T1000 (cell line): ENCODE data around the gene METTL3.

Experiments used
- DNase-seq: peaks from one replicate; lab custom pipeline; 2025; ENCODE audit warnings: mixed read lengths; lab: John Stamatoyannopoulos, UW

The METTL3 gene

GRCh38 chr14:21526672-21527317, 15.7 kb upstream of the METTL3 start:
- DNase-seq = no peak

GRCh38 chr14:21525962-21526671, 15.0 kb upstream of the METTL3 start, which contains the start of gene SALL2:
SALL2 (minus strand) TSS chr14:21526346; CDS start chr14:21526127, 219 bp downstream.
- DNase-seq = no peak

DNA sequence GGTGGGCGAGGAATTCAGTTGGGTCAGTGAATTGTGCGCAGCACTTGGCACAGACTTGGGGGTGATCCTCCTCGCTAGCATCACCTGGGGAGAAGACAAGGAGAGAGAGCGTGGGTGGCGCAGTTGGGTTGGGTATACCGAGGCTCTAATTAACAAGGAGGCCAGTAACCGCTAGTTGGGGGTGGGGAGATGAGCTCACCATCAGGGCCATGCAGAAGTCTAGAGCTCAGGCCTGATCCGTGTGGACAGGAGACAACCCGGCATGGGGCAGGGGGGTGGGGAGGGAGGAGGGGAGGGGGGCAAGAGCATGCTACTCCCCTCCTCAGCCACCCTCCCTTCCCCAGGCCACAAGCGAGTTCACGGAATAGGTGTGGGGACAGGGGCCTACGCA, 14.4 kb upstream of the METTL3 start:
- DNase-seq = no peak

GRCh38 chr14:21524575-21525490, 13.7 kb upstream of the METTL3 start:
- no peak for DNase-seq

- DNase-seq = no peak
These were observed 12.1 kb upstream of the METTL3 start for GRCh38 chr14:21523203-21523602.

- no peak for DNase-seq
These were observed 10.4 kb upstream of the METTL3 start for GRCh38 chr14:21521501-21521900.

DNA sequence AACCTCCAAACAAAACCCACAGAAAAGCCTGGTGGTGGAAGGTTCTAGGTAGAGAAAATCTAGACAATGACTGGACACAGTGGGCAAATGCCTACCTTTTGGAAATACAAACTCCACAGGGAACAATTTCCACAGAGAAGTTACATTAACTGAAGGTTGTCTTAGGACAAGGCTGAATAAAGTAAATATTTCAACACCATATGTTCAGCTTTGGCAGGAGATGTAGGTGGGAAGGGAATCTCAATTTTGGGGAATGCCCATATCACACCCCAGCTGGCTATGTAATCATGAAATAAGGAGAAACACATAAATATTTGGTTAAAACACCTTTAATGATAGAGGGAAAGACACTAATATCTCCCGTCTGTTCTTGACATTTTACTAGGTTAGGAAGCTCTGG, 9.6 kb upstream of the METTL3 start:
- no peak for DNase-seq

- DNase-seq = no peak
These were observed 7.6 kb upstream of the METTL3 start for GRCh38 chr14:21518725-21519124.

DNA sequence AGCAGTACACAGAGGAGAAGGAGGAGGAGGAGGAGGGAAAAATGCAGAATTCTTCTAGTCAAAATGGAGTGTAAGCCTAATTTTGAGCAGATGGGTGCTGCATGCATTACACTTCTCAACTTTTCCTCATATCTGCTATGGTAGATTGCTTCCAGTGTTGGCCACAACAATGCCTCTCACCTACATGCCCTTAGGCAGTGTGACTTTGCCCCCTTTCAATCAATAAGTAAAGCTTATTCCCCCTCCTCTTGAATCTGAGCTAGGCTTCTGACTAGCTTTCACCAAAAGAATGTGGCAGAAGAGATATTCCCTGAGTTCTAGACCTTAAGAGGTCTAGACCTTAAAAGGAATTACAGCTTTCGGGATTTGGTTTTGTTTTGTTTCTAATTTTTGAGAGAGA, 3.2 kb upstream of the METTL3 start:
- DNase-seq = no peak

GRCh38 chr14:21509432-21510143, 1.6 kb downstream of the METTL3 start:
- DNase-seq = no peak

DNA sequence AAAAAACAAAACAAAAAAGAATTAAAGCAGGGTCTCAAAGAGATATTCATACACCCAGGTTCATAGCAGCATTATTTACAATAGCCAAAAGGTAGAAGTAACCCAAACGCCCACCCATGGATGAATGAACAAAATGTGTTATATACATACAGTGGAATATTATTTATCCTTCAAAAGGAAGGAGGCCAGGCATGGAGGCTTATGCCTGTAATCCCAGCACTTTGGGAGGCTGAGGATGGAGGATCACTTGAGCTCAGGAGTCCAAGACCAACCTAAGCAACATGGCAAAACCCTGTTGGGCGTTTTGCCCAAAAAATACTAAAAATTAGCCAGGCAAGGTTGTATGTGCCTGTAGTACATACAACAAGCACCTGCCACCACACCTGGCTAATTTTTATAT, 4.6 kb downstream of the METTL3 start:
- DNase-seq = no peak

GRCh38 chr14:21505012-21505553, 6.1 kb downstream of the METTL3 start:
- DNase-seq = no peak

GRCh38 chr14:21503376-21503775, 7.8 kb downstream of the METTL3 start:
- DNase-seq = no peak

DNA sequence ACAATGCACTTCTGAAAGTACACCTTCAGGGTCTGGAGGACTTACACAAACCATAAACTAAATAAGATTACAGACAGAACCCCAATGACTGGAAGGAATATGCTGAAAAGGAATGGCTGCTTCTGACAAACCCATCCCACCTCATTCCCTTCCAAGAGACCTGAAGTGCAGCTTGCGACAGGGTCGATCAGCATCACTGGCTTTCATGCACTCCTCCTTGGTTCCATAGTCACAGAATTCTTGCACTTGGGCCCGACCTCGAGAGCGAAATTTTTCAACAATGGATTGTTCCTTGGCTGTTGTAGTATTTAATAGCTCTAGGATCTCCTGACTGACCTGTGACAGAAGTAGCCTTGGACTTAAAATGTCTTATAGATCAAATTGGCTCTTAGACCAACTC, 9.6 kb downstream of the METTL3 start:
- DNase-seq = no peak

DNA sequence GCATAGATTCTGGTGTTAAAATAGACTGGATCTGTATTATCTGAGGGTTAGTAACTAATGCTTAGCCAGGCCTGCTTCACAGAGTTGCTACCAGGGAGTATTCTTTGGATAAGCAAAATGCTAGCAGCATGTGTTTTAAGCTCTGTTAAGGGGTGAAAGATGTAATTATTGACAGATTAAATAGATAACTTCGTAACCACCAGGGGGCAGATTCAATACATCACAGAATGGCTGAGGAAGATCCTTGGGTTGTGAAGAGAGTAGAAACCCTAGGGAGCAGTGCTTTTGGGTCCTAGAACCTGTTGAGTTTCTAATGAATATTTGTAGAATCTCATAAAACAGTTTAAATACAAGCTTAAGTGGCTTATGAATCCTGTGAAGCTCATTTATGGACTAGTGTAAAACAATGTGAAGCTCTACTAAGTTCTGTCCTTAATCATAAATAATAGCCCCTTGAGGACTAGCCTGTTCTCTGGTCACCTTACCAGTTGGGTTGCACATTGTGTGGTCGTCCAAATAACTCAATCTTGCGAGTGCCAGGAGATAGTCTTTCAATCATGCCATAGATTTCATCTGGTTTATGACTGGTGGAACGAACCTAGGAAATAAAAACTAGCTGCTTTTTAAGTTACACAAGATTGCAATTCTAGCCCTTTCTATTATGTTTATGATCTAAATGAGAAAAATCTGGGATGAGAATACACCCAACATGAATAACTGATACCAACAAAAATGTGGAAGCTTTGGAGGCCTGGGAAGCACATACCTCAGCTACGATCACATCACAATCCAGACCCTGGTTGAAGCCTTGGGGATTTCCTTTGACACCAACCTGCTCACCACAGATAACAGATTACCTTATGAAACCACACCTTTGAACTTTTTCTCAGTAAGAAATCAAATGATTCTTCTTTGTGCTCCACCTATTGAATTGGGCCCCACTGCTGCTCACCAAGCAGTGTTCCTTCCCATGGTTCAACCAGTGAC, 12.3 kb downstream of the METTL3 start:
- DNase-seq = no peak

GRCh38 chr14:21496453-21496852, 14.7 kb downstream of the METTL3 start:
- no peak for DNase-seq

DNA sequence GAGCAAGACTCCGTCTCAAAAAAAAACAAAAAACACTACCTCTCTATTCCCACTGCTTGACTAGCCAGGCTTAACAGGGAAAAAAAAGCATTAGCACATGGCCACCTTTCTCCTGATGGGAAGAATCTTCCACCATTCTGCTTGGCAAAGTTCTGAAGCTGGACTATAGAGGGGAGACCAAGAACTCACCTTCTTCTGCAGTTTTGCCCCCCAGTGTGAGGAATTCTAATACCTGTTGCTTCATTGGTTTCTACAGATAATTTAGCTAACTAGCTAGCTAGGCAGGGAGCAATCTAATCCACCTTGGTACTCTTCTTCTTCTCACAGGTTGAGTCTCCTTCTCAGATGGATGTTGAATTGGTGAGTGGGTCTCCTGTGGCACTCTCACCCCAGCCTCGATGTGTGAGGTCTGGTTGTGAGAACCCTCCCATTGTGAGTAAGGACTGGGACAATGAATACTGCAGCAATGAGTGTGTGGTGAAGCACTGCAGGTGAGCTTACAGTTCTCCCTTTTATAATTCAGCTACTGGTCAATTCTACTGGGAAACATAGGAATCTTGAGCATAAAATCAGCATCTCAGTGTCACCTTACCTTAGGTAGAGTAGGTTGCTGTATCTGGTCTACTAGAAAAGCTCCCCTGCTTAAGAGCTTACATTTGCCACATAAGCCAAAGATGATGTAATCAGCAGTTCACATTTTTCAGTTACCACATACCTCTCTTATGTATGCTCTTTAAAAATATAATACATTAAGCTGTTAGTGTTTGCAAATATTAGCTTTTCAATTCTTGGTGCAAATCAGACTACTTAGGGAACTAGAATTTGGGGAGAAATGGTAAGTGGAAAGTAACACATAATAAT, 16.0 kb downstream of the METTL3 start:
- no peak for DNase-seq

DNA sequence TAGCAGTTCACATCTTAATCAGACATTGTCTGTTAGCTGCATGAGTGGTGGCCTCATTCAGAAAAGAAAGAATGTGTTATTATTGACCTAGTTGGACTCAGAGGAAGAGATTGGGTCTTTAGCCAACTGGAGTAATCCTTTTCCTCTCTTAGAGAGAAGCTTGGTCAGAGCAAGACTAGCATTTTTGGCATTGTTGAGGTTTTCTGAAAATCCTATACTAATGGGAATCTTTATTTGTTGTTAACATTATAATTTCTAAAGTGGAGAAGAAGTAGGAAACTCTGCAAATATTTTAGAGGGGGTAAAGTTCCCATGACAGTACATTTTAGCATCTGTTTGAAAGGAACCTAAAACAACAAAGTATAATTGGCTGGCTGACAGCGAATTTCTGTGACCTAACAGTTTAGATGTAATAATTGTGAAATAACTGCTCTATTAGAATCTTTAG, 24.5 kb downstream of the METTL3 start:
- DNase-seq = no peak

DNA sequence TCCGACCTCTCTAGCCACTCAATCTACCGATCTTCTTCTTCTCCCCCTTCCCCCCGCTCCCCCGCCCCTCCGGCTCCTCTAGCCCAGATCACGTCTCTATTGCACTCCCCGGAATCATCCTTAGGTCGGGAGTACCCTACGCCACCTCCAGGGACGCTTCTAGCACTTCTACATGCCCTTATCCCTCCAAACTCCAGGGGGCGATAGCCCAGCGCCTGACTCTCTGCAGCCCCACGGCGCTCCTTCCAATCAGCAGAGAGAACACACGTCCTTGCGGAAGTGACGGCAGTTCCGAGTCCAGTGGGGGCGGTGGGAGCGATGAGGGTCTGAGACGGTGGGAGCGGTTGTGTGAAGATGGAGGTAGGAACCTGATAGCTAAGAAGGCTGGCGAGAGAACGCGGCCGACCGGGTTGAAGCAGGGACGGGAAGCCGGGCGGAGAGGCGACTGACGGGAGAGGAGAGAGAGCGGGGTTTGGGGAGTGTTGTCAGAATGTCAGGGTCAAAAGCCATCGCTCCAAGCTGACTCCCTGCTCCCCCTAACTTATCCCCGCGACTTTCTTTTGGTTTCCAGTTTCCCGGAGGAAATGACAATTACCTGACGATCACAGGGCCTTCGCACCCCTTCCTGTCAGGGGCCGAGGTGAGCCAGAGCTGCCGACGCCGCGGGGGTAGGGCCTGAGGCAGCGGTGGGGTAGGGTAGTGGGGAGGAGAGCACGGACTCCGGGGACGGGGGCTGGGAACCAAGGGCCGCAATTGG, 34.0 kb downstream of the METTL3 start, which contains the start of the genes RAB2B and TOX4:
RAB2B (minus strand) TSS at position 35 of the 757 bp plus-strand sequence. CDS start 87 bp downstream, outside the sequence.
TOX4 (plus strand) TSS at position 271 of the 757 bp plus-strand sequence; CDS start at position 355, 84 bp downstream.
- DNase-seq = peak; percentile 93
